ENCODE results near the gene CACNB1. TPM values are rescaled to one million over a fixed set of nuclear protein-coding genes. Genes with fewer than 3 reads are reported as not detected.

Gene CACNB1
- total and polyA plus RNA-seq, 2 of the 13 experiments (the other 11 are each of a cell fraction or from before 2014, with no cell fraction given): 0.75 to 1.5 TPM

DNA sequence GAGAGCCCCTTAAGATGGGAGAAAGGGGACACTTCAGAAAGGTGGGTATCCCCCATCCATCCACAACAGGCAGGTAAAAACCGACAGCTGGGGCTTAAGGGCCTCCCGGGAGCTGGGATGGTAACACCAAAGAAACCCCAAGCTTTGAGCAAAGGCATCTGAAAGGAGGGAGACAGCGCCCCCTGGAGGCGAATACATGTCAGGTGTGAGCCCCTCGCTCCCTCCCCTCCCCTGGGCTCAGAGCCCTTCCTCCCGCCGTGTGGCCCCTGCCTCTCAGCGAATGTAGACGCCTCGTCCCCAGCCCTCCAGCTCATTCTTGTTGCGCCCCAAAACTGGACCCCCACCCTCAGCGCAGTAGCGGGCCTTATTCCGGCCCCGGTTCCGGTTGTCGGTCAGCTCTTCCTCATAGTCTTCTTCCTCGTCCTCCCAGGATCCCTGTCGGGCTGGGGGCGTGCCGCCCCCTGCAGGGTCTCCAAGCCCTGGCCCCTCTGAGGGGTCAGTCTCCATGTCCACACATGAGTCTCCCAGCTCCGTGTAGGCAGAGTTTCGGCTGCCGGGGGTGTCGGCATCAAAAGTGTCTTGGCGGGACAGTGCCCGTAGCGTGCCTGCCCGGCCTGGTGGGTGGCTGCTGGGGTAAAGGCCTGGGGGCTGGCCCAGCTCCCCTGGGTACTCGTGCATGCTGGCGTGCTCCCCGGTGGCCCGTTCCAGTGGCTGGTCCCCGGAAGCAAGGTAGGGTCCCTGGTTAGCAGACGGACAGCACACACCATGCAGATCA is 22.4 kb downstream of the CACNB1 start (continued):
- TF ChIP-seq RXRB (CRISPR knock-in tag; IDR thresholded peaks at IDR 0.05; ENCODE audit: borderline replicate concordance) (no peak), PTBP1 (IDR thresholded peaks at IDR 0.05; ENCODE audit: low read depth, low read length, poor library complexity, severe bottlenecking) (no peak), TAF1 (CRISPR knock-in tag; IDR thresholded peaks at IDR 0.05) (no peak), ZNF737 (CRISPR knock-in tag; IDR thresholded peaks at IDR 0.05; ENCODE audit: borderline replicate concordance) (no peak), REPIN1 (CRISPR knock-in tag; IDR thresholded peaks at IDR 0.05; ENCODE audit: borderline replicate concordance, low read depth) (no peak), ZNF598 (CRISPR knock-in tag; IDR thresholded peaks at IDR 0.05; ENCODE audit: borderline replicate concordance) (0 out of 2 replicates have a peak, but pooled peaks have one; percentile 49), THAP7 (CRISPR knock-in tag; IDR thresholded peaks at IDR 0.05) (no peak), ZNF432 (CRISPR knock-in tag; IDR thresholded peaks at IDR 0.05; ENCODE audit: borderline replicate concordance) (no peak), BORCS8-MEF2B (CRISPR knock-in tag; IDR thresholded peaks at IDR 0.05) (no peak), PATZ1 (CRISPR knock-in tag; IDR thresholded peaks at IDR 0.05) (peak; percentile 48), PCBP1 (IDR thresholded peaks at IDR 0.05; ENCODE audit: borderline replicate concordance, low read depth, low read length) (no peak), KAT7 (CRISPR knock-in tag; IDR thresholded peaks at IDR 0.05; ENCODE audit: borderline replicate concordance) (no peak), THAP11 (CRISPR knock-in tag; IDR thresholded peaks at IDR 0.05) (no peak), AKAP8 (CRISPR knock-in tag; IDR thresholded peaks at IDR 0.05) (no peak), ZNF605 (CRISPR knock-in tag; IDR thresholded peaks at IDR 0.05) (no peak), ERF (CRISPR knock-in tag; IDR thresholded peaks at IDR 0.05) (no peak)
- TF ChIP-seq, protein P1, sequence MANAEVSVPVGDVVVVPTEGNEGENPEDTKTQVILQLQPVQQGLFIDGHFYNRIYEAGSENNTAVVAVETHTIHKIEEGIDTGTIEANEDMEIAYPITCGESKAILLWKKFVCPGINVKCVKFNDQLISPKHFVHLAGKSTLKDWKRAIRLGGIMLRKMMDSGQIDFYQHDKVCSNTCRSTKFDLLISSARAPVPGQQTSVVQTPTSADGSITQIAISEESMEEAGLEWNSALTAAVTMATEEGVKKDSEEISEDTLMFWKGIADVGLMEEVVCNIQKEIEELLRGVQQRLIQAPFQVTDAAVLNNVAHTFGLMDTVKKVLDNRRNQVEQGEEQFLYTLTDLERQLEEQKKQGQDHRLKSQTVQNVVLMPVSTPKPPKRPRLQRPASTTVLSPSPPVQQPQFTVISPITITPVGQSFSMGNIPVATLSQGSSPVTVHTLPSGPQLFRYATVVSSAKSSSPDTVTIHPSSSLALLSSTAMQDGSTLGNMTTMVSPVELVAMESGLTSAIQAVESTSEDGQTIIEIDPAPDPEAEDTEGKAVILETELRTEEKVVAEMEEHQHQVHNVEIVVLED (CRISPR knock-in tag; IDR thresholded peaks at IDR 0.05; ENCODE audit: borderline replicate concordance): no peak
- TF ChIP-seq, protein P2, sequence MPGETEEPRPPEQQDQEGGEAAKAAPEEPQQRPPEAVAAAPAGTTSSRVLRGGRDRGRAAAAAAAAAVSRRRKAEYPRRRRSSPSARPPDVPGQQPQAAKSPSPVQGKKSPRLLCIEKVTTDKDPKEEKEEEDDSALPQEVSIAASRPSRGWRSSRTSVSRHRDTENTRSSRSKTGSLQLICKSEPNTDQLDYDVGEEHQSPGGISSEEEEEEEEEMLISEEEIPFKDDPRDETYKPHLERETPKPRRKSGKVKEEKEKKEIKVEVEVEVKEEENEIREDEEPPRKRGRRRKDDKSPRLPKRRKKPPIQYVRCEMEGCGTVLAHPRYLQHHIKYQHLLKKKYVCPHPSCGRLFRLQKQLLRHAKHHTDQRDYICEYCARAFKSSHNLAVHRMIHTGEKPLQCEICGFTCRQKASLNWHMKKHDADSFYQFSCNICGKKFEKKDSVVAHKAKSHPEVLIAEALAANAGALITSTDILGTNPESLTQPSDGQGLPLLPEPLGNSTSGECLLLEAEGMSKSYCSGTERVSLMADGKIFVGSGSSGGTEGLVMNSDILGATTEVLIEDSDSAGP (CRISPR knock-in tag; IDR thresholded peaks at IDR 0.05; ENCODE audit: borderline replicate concordance): peak; percentile 14; the same call in 1 of the 2 replicates
- TF ChIP-seq, protein P3, sequence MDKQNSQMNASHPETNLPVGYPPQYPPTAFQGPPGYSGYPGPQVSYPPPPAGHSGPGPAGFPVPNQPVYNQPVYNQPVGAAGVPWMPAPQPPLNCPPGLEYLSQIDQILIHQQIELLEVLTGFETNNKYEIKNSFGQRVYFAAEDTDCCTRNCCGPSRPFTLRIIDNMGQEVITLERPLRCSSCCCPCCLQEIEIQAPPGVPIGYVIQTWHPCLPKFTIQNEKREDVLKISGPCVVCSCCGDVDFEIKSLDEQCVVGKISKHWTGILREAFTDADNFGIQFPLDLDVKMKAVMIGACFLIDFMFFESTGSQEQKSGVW (CRISPR knock-in tag; IDR thresholded peaks at IDR 0.05; ENCODE audit: borderline replicate concordance): no peak
- TF ChIP-seq, protein P4, sequence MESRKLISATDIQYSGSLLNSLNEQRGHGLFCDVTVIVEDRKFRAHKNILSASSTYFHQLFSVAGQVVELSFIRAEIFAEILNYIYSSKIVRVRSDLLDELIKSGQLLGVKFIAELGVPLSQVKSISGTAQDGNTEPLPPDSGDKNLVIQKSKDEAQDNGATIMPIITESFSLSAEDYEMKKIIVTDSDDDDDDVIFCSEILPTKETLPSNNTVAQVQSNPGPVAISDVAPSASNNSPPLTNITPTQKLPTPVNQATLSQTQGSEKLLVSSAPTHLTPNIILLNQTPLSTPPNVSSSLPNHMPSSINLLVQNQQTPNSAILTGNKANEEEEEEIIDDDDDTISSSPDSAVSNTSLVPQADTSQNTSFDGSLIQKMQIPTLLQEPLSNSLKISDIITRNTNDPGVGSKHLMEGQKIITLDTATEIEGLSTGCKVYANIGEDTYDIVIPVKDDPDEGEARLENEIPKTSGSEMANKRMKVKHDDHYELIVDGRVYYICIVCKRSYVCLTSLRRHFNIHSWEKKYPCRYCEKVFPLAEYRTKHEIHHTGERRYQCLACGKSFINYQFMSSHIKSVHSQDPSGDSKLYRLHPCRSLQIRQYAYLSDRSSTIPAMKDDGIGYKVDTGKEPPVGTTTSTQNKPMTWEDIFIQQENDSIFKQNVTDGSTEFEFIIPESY (CRISPR knock-in tag; IDR thresholded peaks at IDR 0.05): 0 out of 2 replicates have a peak, but pooled peaks have one; percentile 34
